ENCODE results near the gene GPR162. TPM values are rescaled to one million over a fixed set of nuclear protein-coding genes. Genes with fewer than 3 reads are reported as not detected.

GPR162 gene
- total and polyA plus RNA-seq, 2 experiments from 2014 or later: 38.6 to 41.1 TPM

GRCh38 chr12:6784296-6784695 lies 37.3 kb upstream of the GPR162 start:
- Histone ChIP-seq H3K27ac (no peak overlapping the region), H3K4me3 (no peak overlapping the region), H3K4me1 (ENCODE audit: low read depth) (peaks cover 11% of the 10 kb centered on the region), H3K36me3 (no peaks in the 10 kb centered on the region), H3K9me3 (ENCODE audit: low read depth) (no peaks in the 10 kb centered on the region), H3K27me3 (no peaks in the 10 kb centered on the region)
- no peak for DNase-seq (ENCODE audit: low read depth in 1 of 2, low spot score in 1 of 2)
- TF ChIP-seq, protein P1, sequence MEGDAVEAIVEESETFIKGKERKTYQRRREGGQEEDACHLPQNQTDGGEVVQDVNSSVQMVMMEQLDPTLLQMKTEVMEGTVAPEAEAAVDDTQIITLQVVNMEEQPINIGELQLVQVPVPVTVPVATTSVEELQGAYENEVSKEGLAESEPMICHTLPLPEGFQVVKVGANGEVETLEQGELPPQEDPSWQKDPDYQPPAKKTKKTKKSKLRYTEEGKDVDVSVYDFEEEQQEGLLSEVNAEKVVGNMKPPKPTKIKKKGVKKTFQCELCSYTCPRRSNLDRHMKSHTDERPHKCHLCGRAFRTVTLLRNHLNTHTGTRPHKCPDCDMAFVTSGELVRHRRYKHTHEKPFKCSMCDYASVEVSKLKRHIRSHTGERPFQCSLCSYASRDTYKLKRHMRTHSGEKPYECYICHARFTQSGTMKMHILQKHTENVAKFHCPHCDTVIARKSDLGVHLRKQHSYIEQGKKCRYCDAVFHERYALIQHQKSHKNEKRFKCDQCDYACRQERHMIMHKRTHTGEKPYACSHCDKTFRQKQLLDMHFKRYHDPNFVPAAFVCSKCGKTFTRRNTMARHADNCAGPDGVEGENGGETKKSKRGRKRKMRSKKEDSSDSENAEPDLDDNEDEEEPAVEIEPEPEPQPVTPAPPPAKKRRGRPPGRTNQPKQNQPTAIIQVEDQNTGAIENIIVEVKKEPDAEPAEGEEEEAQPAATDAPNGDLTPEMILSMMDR (IDR thresholded peaks at IDR 0.05; ENCODE audit: low read depth, low read length): no peak

DNA sequence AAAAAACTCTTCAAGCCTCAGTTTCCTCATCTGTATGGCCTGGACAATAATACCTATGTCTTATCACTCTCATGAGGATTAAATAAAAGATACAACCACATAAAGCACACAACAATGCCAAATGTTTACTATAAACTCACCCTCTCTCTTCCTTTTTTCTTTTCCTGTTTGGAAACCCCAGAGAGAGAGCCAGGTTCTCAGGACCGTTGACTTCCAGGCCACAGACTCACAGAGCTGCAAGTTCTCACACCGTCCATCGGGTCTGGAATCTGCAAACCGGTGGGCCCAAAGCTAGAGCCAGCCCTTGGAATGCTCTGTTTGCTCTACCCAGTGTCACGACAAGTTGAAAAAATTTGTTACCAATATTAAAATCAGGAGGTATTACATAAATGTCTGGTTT lies 36.9 kb upstream of the GPR162 start:
- Histone ChIP-seq H3K4me1 (ENCODE audit: low read depth) (peaks cover 11% of the 10 kb centered on the region), H3K36me3 (no peaks in the 10 kb centered on the region), H3K27ac (no peak overlapping the region), H3K9me3 (ENCODE audit: low read depth) (no peaks in the 10 kb centered on the region), H3K4me3 (no peak overlapping the region), H3K27me3 (no peaks in the 10 kb centered on the region)
- no peak for DNase-seq (ENCODE audit: low read depth in 1 of 2, low spot score in 1 of 2)
- TF ChIP-seq, protein P1 (IDR thresholded peaks at IDR 0.05; ENCODE audit: low read depth, low read length): no peak

DNA sequence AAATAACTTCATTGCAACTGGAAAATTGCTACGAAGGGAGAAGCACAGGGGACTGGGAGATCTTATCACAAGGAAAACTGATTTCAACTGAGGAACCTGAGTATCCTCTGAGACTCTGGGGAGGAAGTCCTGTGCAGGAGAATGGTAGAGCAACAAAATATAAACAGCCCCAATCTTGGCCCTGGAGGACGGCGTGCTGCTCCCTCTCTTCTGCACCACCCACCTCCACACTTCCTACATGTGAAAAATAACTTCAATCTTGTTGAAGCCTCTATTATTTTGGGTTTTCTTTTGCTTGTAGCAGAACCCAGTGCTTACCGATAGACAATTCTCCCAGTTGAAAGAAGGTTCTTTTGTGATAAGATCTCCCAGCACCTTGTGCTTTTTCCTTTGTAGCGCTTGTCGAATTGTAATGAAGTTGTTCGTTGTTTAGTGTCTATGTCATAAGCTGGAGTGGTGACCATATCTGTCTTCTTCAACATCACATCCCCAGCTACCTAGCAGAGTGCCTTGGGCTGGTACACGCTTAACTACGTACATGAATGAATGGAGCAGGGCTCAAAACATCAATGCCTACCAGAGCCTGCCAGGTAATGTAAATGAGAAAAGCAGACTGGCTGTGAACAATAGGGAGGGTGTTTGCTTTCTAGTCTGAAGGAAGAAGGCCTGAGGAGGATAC lies 35.1 kb upstream of the GPR162 start:
- no peaks in the 10 kb centered on the region for H3K27me3 ChIP-seq
- H3K27ac ChIP-seq: no peak overlapping the region
- H3K4me1 ChIP-seq (ENCODE audit: low read depth): peaks cover 11% of the 10 kb centered on the region
- TF ChIP-seq, protein P1 (IDR thresholded peaks at IDR 0.05; ENCODE audit: low read depth, low read length): no peak
- H3K4me3 ChIP-seq: no peak overlapping the region
- no peaks in the 10 kb centered on the region for H3K9me3 ChIP-seq (ENCODE audit: low read depth)
- no peak for DNase-seq (ENCODE audit: low read depth in 1 of 2, low spot score in 1 of 2)
- H3K36me3 ChIP-seq: no peaks in the 10 kb centered on the region

DNA sequence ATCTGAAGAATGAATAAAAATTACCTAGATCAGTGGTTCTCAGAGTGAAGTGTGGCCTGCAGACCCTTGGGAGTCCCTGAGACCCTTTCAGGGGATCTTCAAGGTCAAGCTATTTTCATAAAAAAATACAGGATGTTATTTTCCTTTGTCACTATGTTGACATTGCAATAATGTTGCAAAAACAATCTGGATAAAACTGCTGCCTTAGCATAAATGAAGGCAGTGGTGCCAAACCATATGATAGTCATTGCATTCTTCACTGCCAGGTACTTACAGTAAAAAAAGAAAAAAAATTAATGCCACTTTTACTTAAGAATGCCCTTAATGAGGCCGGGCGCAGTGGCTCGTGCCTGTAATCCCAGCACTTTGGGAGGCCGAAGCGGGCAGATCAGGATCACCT lies 34.3 kb upstream of the GPR162 start:
- Histone ChIP-seq H3K27ac (no peak overlapping the region), H3K36me3 (no peaks in the 10 kb centered on the region), H3K27me3 (no peaks in the 10 kb centered on the region), H3K9me3 (ENCODE audit: low read depth) (no peaks in the 10 kb centered on the region), H3K4me3 (no peak overlapping the region), H3K4me1 (ENCODE audit: low read depth) (peaks cover 14% of the 10 kb centered on the region)
- TF ChIP-seq, protein P1 (IDR thresholded peaks at IDR 0.05; ENCODE audit: low read depth, low read length): no peak
- no peak for DNase-seq (ENCODE audit: low read depth in 1 of 2, low spot score in 1 of 2)

- H3K4me3 ChIP-seq: no peak within 1 kb of the TSS
Measured at GRCh38 chr12:6788972-6789924, 32.4 kb upstream of the GPR162 start, which contains the start of gene CD4. Gene CD4, plus strand, starts transcription at chr12:6789528. Its CDS starts 10,611 bp downstream, at chr12:6800139.

More at GRCh38 chr12:6788972-6789924, 32.4 kb upstream of the GPR162 start, which contains the start of gene CD4:
- no peaks in the 10 kb centered on the region for H3K36me3 ChIP-seq
- TF ChIP-seq, protein P1 (IDR thresholded peaks at IDR 0.05; ENCODE audit: low read depth, low read length): no peak
- DNase-seq (ENCODE audit: low read depth in 1 of 2, low spot score in 1 of 2): no peak
- H3K9me3 ChIP-seq (ENCODE audit: low read depth): no peaks in the 10 kb centered on the region
- no peaks in the 10 kb centered on the region for H3K27me3 ChIP-seq
- H3K27ac ChIP-seq: no peak within 1 kb of the TSS
- H3K4me1 ChIP-seq (ENCODE audit: low read depth): peaks cover 9% of the 10 kb centered on the region
